Lung (tissue), 12 donors: ENCODE results near the gene TIMM23. TPM values are rescaled to one million over a fixed set of nuclear protein-coding genes. Genes with fewer than 3 reads are reported as not detected.
A peak's percentile ranks its signal among the peaks of the same experiment; 100 is the strongest.
"Not testable (repeated sequence)": the region's sequence is repeated elsewhere in the genome, so short reads cannot be mapped to it uniquely, and the experiment has no call there.

Experiments used
- ATAC-seq: fragments of 200-7000 bp; cut with Tn5 transposase; one replicate; pipeline ENCODE4 v1.9.1; 2020; ENCODE audit warnings: moderate number of reproducible peaks; ENCODE audit not compliant: insufficient read depth, low FRiP score
- DNase-seq, 3 donors: peaks; one replicate each; pipeline ENCODE4 v3.0.0-alpha.2; 2013 to 2017
- H3K27ac ChIP-seq, 2 donors: one replicate each; pipeline ENCODE4 v1.5.1; 2013; ENCODE audit warnings: mild to moderate bottlenecking in 2 of 2, moderate library complexity in 2 of 2, control low read depth in 1 of 2, inconsistent platforms in 1 of 2, low read depth in 1 of 2, low read length in 1 of 2
- H3K27me3 ChIP-seq, 3 donors: one replicate each; pipeline ENCODE4 v1.5.1; 2013; ENCODE audit warnings: low read length in 2 of 3; ENCODE audit not compliant: control insufficient read depth in 3 of 3, insufficient read depth in 3 of 3
- H3K36me3 ChIP-seq, 4 donors: one replicate each; pipeline ENCODE4 v1.5.1; 2013; ENCODE audit warnings: low read length in 4 of 4, mild to moderate bottlenecking in 1 of 4, moderate library complexity in 1 of 4; ENCODE audit not compliant: control insufficient read depth in 4 of 4, insufficient read depth in 4 of 4
- H3K4me1 ChIP-seq, 5 donors: one replicate each; pipeline ENCODE4 v1.5.1; 2013; ENCODE audit warnings: low read length in 5 of 5, mild to moderate bottlenecking in 2 of 5, moderate library complexity in 1 of 5; ENCODE audit not compliant: control insufficient read depth in 5 of 5, insufficient read depth in 5 of 5
- H3K4me3 ChIP-seq: one replicate; pipeline ENCODE4 v1.5.1; 2013; ENCODE audit warnings: mild to moderate bottlenecking, control low read depth, moderate library complexity
- H3K9ac ChIP-seq, 2 donors: one replicate each; pipeline ENCODE4 v1.5.1; 2013; ENCODE audit warnings: low read length in 2 of 2, control low read depth in 1 of 2; ENCODE audit not compliant: insufficient read depth in 1 of 2
- H3K9me3 ChIP-seq, 4 donors: one replicate each; pipeline ENCODE4 v1.5.1; 2013; ENCODE audit warnings: low read length in 3 of 4, mild to moderate bottlenecking in 1 of 4, moderate library complexity in 1 of 4; ENCODE audit not compliant: control insufficient read depth in 4 of 4, insufficient read depth in 3 of 4
- CTCF ChIP-seq: IDR thresholded peaks from 2 replicates; pipeline ENCODE4 v1.5.1; 2012; ENCODE audit warnings: mild to moderate bottlenecking; ENCODE audit errors: control extremely low read depth, extremely low read depth
- WGBS, 2 donors: extraction: QIAGEN DNeasy Blood & Tissue Kit; methylation state at CpG; one replicate each; pipeline ENCODE4 v1.1.7; 2013; 5-methylcytosine and 5-hydroxymethylcytosine counted together
- polyA plus RNA-seq, 2 donors: library from polyadenylated mRNA; stranded (reverse); fragments of 200-250 nt; gene quantifications; one replicate each; pipeline ENCODE4 v1.2.1, GENCODE V29; 2013
- total RNA-seq, 2 donors: library from RNA; depleted of rRNA in 1 of 2; stranded (reverse); fragments of >200 nt in 1 of 2; gene quantifications; one replicate each; pipeline ENCODE4 v1.2.1, GENCODE V29; 2014 to 2021
- donor health status: control.
- donor health status: control.
- donor health status: Bipolar disorder and iron deficiency.
- donor health status: healthy.
- donor health status: DM: yes; HTN: yes; CAD: no.

The TIMM23 gene
- total and polyA plus RNA-seq, 4 donors = 37.0 to 63.1 (median 46.5) TPM

GRCh38 chr10:46046261-46046660 lies 74.0 kb downstream of the TIMM23 start, which contains the start of gene MSMB:
TSS of gene MSMB (minus strand) at chr10:46046269. CDS start at chr10:46046237, 32 bp downstream.
- Histone ChIP-seq H3K36me3 (no peaks in the 10 kb centered on the region), H3K27ac (no peak within 1 kb of the TSS), H3K4me1 (peaks cover 0 to 7% (median 0%) of the 10 kb centered on the region in 5 donors), H3K27me3 (peaks cover 0 to 2% (median 0%) of the 10 kb centered on the region in 3 donors), H3K9me3 (no peaks in the 10 kb centered on the region), H3K9ac (no peak within 1 kb of the TSS), H3K4me3 (no peak within 1 kb of the TSS)
- WGBS, 2 donors = 84 to 91% methylated on average over 7 of the region's 7 CpGs
- no peak for DNase-seq
- TF ChIP-seq CTCF = no peak
- ATAC-seq = no peak

DNA sequence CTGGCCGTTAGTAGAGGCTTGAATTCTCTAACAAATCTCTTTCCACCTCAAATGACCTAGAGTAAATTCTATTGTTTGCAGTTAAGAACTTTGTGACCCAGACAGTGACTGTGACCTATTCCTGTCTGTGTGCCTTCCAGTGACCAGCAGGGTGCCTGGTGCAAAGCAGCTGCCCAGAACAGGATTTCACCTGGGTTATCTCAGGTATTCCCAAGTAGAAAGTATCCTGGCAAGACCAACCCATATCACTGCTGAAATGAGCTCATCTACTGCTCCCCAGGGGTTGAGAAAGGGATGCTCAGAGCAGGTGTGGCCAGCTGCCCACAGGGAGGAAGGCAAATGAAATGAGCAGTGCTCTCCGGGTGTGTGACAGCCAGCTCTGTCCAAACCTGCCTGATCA lies 75.9 kb downstream of the TIMM23 start:
- WGBS, 2 donors = 51 to 61% methylated on average over 2 of the region's 2 CpGs
- no peak for DNase-seq
- no peaks in the 10 kb centered on the region for H3K27me3 ChIP-seq
- no peak overlapping the region for H3K4me3 ChIP-seq
- no peaks in the 10 kb centered on the region for H3K9me3 ChIP-seq
- no peaks in the 10 kb centered on the region for H3K36me3 ChIP-seq
- no peak overlapping the region for H3K9ac ChIP-seq
- no peak for ATAC-seq
- no peak overlapping the region for H3K27ac ChIP-seq
- H3K4me1 ChIP-seq = peaks cover 0 to 15% (median 0%) of the 10 kb centered on the region in 5 donors
- no peak for TF ChIP-seq CTCF

DNA sequence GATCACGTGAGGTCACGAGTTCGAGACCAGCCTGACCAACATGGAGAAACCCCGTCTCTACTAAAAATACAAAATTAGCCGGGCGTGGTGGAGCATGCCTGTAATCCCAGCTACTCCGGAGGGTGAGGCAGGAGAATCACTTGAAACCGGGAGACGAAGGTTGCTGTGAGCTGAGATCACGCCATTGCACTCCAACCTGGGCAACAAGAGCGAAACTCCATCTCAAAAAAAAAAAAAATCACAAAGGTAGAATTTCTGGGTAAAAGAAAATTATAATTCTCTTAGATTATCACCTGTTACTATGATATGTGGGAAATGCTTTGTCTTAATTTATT lies 77.2 kb downstream of the TIMM23 start:
- not testable (repeated sequence) for DNase-seq, H3K27me3 ChIP-seq, H3K27ac ChIP-seq, H3K9me3 ChIP-seq, H3K4me3 ChIP-seq, ATAC-seq, H3K36me3 ChIP-seq, H3K9ac ChIP-seq
- 96 to 98% methylated on average over 11 of the region's 11 CpGs for WGBS, 2 donors
- peaks cover 0 to 15% (median 0%) of the 10 kb centered on the region in 5 donors for H3K4me1 ChIP-seq

DNA sequence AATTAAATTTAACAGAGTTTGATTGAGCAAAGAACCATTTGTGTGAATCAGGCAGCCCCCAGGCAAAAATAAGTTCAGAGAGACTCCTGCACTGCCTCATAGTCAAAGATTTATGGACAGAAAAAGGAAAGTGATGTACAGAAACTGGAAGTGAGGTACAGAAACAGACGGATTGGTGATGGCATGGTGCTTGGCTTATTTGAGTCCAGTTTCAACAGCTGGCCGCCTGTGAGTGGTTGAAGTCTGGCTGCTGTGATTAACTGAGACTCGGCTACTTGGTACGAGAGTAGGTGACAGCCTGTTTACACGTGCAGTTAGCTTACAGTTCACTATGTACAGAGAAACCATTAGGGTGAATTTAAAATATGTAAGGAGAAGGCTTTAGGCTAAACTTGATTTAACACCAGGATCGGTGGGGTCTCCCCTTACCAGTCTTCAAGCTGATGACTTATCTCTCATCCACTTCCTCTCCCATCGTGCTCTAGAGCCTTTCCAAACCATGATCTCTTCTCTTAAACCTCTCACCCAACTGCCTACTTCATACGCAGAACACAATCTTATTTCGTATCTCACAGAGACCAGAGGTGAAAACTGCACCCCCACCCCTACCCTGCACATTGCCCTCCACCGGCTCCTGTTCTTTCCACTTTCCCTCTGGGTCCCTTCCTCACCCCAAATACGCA lies 78.8 kb downstream of the TIMM23 start:
- WGBS, 2 donors = 56 to 69% methylated on average over 11 of the region's 11 CpGs
- H3K4me3 ChIP-seq = no peak overlapping the region
- no peaks in the 10 kb centered on the region for H3K36me3 ChIP-seq
- peaks cover 0 to 19% (median 0%) of the 10 kb centered on the region in 5 donors for H3K4me1 ChIP-seq
- no peak overlapping the region for H3K27ac ChIP-seq
- H3K9me3 ChIP-seq = no peaks in the 10 kb centered on the region
- no peak for TF ChIP-seq CTCF
- no peaks in the 10 kb centered on the region for H3K27me3 ChIP-seq
- peak in 1 of 3 donors; percentile 48 for DNase-seq
- ATAC-seq = no peak
- H3K9ac ChIP-seq = no peak overlapping the region
